HUES48 (cell line): Measurements from ENCODE around the gene LHPP.
A peak's percentile ranks its signal among the peaks of the same experiment; 100 is the strongest.

Source experiments
- H3K27ac ChIP-seq: one replicate; pipeline ENCODE4 v1.7.0; 2013; ENCODE audit warnings: low read depth, low read length, inconsistent platforms
- H3K27me3 ChIP-seq: 2 replicates; pipeline ENCODE4 v1.6.1; 2013; ENCODE audit warnings: mild to moderate bottlenecking, low read length; ENCODE audit not compliant: control insufficient read depth, insufficient read depth
- H3K36me3 ChIP-seq: 2 replicates; pipeline ENCODE4 v1.6.1; 2013; ENCODE audit warnings: low read length; ENCODE audit not compliant: control insufficient read depth, insufficient read depth
- H3K4me1 ChIP-seq: 2 replicates; pipeline ENCODE4 v1.6.1; 2013; ENCODE audit warnings: mild to moderate bottlenecking, low read length; ENCODE audit not compliant: control insufficient read depth, insufficient read depth
- H3K4me3 ChIP-seq: 2 replicates; pipeline ENCODE4 v1.5.1; 2013; ENCODE audit warnings: mild to moderate bottlenecking, low read depth, low read length
- H3K9ac ChIP-seq: 2 replicates; pipeline ENCODE4 v1.6.1; 2013; ENCODE audit warnings: mild to moderate bottlenecking, low read depth, low read length, moderate library complexity
- H3K9me3 ChIP-seq: 2 replicates; pipeline ENCODE4 v1.6.1; 2013; ENCODE audit warnings: low read length; ENCODE audit not compliant: control insufficient read depth, insufficient read depth

LHPP gene

GRCh38 chr10:124462348-124462695 is 699 bp downstream of the LHPP start:
- no peaks in the 10 kb centered on the region for H3K27me3 ChIP-seq
- no peaks in the 10 kb centered on the region for H3K36me3 ChIP-seq
- no peaks in the 10 kb centered on the region for H3K9me3 ChIP-seq
- H3K4me1 ChIP-seq, result peaks cover 27% of the 10 kb centered on the region
- H3K9ac ChIP-seq, result no peak overlapping the region
- H3K4me3 ChIP-seq, result peak overlapping the region; percentile 88
- H3K27ac ChIP-seq, result no peak overlapping the region

- no peaks in the 10 kb centered on the region for H3K9me3 ChIP-seq
- no peaks in the 10 kb centered on the region for H3K36me3 ChIP-seq
- no peaks in the 10 kb centered on the region for H3K27me3 ChIP-seq
- H3K4me1 ChIP-seq, result peaks cover 40% of the 10 kb centered on the region
- H3K27ac ChIP-seq, result no peak overlapping the region
- H3K9ac ChIP-seq, result no peak overlapping the region
- no peak overlapping the region for H3K4me3 ChIP-seq
Measured at GRCh38 chr10:124464028-124464965, 2.7 kb downstream of the LHPP start.

- H3K9me3 ChIP-seq, result no peaks in the 10 kb centered on the region
- no peaks in the 10 kb centered on the region for H3K27me3 ChIP-seq
- peak overlapping the region; percentile 67 for H3K27ac ChIP-seq
- peaks cover 39% of the 10 kb centered on the region for H3K4me1 ChIP-seq
- no peaks in the 10 kb centered on the region for H3K36me3 ChIP-seq
- no peak overlapping the region for H3K9ac ChIP-seq
- no peak overlapping the region for H3K4me3 ChIP-seq
Measured at GRCh38 chr10:124465003-124465776, 3.6 kb downstream of the LHPP start.

DNA sequence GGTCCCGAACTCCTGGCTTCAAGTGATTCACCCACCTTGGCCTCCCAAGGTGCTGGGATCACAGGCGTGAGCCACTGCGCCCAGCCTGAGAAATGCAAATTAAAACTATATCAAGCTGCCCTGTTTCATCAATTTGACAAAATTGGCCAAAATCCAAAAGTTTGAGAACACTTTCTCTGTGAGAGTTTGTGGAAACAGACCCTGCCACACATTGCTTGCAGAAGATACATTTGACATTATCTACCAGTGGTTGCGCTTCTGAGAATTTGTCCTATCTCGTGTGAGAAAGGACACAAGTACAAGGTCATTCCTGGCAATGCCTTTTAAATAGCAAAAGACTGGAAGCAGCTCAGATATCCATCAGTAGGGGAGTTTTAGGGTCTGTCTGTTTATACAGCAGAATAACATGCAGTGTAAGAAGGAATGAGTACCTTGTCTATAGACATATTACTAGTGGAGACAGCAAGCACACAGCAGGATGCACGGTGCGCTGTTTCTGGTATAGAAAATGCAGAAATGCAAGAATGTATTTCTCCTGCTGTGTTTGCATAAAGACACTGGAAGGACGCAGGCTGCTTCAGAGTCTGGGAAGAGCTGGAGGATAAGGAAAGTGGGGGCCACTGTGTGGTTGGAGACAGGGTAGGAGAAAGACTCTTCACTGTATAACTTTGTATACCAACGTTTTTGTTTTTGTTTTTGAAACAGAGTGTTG is 4.3 kb downstream of the LHPP start:
- Histone ChIP-seq H3K4me3 (peak overlapping the region; percentile 35; the same call in 1 of the 2 replicates), H3K36me3 (no peaks in the 10 kb centered on the region), H3K9me3 (no peaks in the 10 kb centered on the region), H3K4me1 (peaks cover 46% of the 10 kb centered on the region), H3K9ac (no peak overlapping the region), H3K27me3 (no peaks in the 10 kb centered on the region), H3K27ac (peak overlapping the region; percentile 67)

GRCh38 chr10:124467165-124467564 is 5.5 kb downstream of the LHPP start:
- no peak overlapping the region for H3K4me3 ChIP-seq
- H3K36me3 ChIP-seq, result no peaks in the 10 kb centered on the region
- peaks cover 49% of the 10 kb centered on the region for H3K4me1 ChIP-seq
- no peaks in the 10 kb centered on the region for H3K27me3 ChIP-seq
- no peaks in the 10 kb centered on the region for H3K9me3 ChIP-seq
- no peak overlapping the region for H3K9ac ChIP-seq
- no peak overlapping the region for H3K27ac ChIP-seq

DNA sequence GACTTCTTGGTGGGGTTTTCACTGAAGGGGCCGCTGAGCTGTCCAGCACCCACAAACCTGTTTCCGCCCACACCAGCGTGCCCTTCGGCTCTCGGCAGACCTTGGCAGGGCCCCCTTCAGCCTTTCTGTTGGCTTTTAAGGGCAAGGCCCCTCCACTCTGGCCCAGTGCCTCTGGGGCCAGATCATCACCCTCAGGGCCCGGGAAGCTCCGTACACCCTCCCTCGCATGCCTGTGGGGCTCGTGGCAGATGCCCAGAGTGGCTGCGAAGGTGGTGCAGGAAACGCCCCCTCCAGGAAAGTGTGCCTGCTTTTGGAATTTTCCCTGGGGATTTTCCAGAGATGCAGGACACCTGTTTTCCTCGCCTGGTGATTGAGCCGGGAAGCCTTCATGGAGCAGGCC is 7.0 kb downstream of the LHPP start:
- Histone ChIP-seq H3K36me3 (no peaks in the 10 kb centered on the region), H3K9ac (no peak overlapping the region), H3K27me3 (no peaks in the 10 kb centered on the region), H3K4me3 (no peak overlapping the region), H3K27ac (no peak overlapping the region), H3K9me3 (no peaks in the 10 kb centered on the region), H3K4me1 (peaks cover 49% of the 10 kb centered on the region)

DNA sequence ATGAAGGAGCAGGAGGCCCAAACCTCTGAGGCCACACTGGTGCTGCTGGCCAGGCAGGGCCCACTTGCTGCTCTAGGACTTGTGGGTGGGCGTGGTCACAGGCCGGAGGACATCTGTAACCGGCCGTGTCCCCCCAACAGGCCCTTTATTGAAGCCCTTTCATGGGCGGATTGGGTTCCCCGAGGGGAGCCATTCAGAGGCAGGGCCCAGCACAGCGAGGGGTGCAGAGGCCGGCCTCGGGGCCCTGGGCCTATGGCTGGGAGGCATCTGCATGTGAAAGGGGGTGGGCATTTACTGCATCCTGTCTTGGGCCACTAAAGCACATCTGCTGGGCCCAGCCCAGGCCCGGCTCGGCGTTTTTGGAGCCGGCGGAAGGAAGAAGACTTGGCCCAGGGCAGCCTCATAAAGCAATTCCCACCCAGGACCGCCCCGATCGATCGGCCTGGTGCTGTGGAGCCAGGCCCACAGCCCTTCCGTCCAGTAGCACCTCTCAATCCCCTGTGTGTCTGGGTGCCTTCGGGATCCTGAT is 8.4 kb downstream of the LHPP start:
- Histone ChIP-seq H3K36me3 (no peaks in the 10 kb centered on the region), H3K27me3 (no peaks in the 10 kb centered on the region), H3K4me1 (peaks cover 55% of the 10 kb centered on the region), H3K27ac (peak overlapping the region; percentile 92), H3K9me3 (no peaks in the 10 kb centered on the region), H3K4me3 (peak overlapping the region; percentile 13; the same call in 1 of the 2 replicates), H3K9ac (no peak overlapping the region)

DNA sequence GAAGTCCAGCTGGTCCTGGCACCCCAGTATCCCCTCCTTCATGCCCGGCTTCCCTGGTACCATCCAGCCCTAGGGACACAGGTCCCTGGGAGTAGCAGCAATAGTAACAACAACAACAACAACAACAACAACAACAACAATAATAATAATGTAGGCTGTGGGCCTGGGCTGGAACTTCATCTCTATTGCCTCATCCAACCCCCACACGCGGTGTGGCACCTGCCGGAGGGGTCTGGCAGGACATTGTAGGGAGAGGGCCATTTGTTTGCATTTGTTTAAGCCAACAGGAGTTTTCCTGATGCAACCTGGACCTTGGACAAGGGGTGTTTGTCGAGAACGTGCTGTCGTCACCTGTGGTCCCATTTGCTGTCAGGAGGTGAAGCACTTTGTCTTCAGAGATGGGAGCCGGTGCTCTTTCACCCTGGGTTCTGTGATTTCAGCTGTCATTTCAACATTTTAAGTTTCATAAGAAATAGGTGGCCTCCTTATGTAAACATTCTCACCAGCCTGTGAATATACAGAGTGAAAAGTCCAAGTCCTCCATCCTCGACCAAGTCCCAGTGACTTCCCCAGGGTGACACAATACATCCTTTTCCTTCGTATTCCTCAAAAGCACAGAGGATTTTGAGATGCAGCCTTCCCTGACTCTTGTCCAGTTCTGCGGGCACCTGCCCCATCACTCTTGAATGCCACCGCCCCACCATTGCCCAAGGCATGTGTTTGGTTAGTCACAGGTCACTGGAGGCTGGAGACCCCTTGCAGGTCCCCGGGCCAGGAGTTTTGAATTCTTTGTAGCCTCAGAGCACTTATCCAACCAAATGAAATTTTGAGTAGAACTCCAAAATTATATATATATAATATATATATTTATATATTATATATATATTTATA is 9.2 kb downstream of the LHPP start:
- Histone ChIP-seq H3K9me3 (no peaks in the 10 kb centered on the region), H3K9ac (no peak overlapping the region), H3K27me3 (no peaks in the 10 kb centered on the region), H3K27ac (peak overlapping the region; percentile 92), H3K36me3 (no peaks in the 10 kb centered on the region), H3K4me3 (peak overlapping the region; percentile 13; the same call in 1 of the 2 replicates), H3K4me1 (peaks cover 48% of the 10 kb centered on the region)

DNA sequence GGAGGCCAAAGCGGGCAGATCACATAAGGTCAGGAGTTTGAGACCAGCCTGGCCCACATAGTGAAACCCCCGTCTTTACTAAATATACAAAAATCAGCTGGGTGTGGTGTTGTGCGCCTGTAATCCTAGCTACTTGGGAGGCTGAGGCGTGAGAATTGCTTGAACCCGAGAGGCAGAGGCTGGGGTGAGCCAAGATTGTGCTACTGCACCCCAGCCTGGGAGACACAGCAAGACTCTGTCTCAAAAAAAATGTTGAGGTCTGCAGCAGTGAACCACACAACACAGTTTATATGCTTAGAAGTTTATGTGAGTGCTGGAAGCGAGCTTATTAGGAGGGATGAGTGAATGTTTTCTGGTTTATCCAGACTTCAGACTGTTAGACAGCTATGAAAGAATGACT is 10.4 kb downstream of the LHPP start:
- Histone ChIP-seq H3K27ac (no peak overlapping the region), H3K27me3 (no peaks in the 10 kb centered on the region), H3K9me3 (no peaks in the 10 kb centered on the region), H3K4me3 (no peak overlapping the region), H3K4me1 (peaks cover 42% of the 10 kb centered on the region), H3K36me3 (no peaks in the 10 kb centered on the region), H3K9ac (no peak overlapping the region)

DNA sequence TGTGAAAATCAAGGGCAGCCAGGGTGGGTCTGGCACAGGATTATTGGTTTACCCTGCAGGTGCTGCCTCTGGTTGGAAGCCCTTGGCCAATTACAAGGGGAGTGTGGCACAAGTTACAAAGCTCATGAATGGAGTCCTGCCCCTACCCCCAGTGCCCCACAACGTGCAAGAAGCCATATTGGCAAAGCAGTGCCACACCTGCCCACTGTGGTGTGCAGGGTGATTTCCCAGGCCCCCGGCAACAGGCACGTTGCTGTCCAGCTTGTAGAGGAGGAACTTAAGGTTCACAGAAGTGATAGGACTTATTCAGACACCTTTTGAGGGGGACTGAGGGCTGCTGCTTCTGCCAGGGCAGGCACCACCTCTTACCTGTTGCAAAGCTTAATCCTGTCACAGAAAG is 11.4 kb downstream of the LHPP start:
- Histone ChIP-seq H3K27me3 (no peaks in the 10 kb centered on the region), H3K36me3 (no peaks in the 10 kb centered on the region), H3K27ac (no peak overlapping the region), H3K9me3 (no peaks in the 10 kb centered on the region), H3K4me3 (no peak overlapping the region), H3K4me1 (peaks cover 38% of the 10 kb centered on the region), H3K9ac (no peak overlapping the region)
